ENCODE results near the gene TFRC.
"Not testable (repeated sequence)": the region's sequence is repeated elsewhere in the genome, so short reads cannot be mapped to it uniquely, and the experiment has no call there.

The TFRC gene

DNA sequence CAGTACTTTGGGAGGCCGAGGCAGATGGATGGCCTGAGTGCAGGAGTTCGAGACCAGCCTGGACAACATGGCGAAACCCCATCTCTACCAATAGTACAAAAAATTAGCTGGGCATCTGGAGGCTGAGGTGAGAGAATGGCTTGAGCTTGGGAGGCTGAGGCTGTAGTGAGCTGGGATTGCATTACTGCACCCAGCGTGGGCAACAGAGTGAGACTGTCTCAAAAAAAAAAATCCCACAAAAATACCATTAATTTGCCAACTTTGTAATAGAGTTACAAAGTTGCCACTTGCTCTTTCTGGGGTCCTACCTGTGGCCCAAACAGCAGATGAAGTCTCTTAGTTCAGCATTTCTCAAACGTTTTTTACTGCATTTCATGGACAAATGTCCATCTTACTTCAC is 6.0 kb upstream of the TFRC start:
- in situ Hi-C loops (cut with HindIII; ENCODE audit: low sequenced_read_pairs): no loop called here

DNA sequence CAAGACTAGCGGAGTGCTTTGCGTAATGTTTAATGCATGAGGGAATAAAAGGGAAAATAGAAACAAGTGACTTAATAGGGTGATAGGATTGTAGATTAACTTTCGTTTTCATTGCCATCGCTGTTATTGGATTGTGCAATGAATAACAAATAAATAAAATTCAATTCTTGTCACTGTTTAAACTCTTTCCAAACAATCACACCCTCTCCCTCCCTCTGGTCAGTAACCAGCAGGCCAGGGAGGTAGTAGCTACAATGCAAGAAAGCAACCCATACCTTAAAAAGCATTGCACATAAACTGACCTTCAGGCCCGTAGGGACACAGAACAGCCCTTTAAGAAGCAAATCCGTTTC is 705 bp upstream of the TFRC start:
- in situ Hi-C loops (cut with HindIII; ENCODE audit: low sequenced_read_pairs): loop anchor here (5.0 kb wide), 1 partner anchor 95 kb away; no protein-coding TSS in a partner anchor

DNA sequence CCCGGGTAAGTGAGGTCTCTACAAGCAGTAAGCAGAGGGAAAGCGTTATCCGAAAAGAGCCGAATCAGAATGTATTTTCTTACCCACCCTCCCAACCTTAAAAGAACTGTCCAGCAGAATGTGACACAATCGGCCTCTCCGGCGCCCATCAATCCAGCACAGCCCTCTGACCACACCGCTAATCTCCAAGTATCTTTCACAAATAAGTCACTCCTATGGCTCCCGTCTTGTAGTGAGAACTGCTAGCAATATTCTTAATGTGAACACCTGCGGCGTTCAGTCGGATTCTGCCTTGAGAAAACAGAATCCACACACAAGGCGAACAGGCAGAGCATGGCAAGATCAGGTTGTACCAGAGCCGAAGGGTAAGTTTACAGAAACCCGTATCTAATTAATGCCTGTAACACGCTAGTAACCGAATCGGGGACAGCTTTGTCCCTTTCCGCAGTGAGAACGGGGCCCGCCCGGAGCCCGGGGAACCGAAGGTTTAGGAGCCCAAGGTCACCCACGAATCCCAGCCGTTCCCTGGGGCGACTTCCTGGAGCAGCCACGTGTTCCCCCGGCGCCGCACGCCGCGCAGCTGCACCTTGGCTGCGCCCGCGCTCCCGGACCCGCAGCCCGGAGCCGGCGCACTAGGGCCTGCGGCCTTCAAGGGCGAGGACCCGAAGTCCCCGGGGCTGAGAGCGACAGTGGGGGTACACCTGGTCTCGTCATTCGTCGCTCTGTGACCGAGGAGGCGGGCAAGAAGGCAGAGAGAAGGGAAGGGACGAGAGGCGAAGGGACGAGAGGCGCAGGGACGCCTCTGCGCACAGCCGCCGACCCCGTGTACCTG is 672 bp downstream of the TFRC start:
- in situ Hi-C loops (cut with HindIII; ENCODE audit: low sequenced_read_pairs): loop anchor here (5.0 kb wide), 1 partner anchor 96 kb away; no protein-coding TSS in a partner anchor

DNA sequence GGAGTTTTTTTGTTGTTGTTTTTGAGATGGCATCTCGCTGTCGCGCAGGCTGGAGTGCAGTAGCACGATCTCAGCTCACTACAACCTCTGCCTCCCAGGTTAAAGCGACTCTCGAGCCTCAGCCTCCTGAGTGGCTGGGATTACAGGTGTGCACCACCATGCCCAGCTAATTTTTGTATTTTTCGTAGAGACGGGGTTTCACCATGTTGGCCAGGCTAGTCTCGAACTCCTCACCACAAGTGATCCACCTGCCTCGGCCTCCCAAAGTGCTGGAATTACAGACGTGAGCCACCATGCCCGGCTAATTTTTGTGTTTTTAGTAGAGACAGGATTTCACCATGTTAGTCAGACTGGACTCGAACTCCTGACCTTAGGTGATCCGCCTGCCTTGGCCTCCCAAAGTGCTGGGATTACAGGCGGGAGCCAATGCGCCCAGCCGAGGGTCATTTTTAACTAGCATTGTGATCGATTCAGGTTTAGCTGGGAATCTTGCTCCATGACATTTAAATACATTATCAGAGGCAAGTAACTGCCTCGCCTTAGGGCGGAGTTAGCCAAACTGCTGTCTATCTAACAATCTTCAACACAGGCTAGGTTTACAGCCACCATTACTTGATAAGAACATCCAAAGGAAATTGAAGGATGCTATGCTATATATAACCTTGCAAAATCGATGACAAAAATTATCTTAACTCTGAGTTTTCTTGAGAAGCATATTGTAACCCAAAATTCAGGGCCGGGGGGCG is 1.6 kb downstream of the TFRC start:
- in situ Hi-C loops (cut with HindIII; ENCODE audit: low sequenced_read_pairs): loop anchor here (5.0 kb wide), 1 partner anchor 97 kb away; no protein-coding TSS in a partner anchor

DNA sequence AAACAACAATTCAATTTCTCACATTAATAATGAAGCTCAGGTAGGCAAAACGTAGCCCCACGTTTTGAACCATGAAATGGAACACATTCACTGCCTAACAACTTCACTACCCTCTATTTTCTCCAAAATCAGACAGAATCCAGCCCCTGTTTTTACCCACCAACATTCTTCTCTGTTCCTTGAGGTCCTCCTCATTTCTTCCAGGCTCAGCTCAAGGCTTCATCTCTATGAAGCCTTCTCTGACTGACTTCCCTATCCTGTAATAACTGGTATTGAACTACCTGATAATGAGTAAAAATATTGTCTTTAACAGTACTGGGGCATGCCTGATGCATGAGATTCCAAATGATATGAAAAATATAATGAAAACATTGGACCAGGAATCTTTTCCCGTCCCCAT is 2.2 kb downstream of the TFRC start:
- in situ Hi-C loops (cut with HindIII; ENCODE audit: low sequenced_read_pairs): loop anchor here (5.0 kb wide), 1 partner anchor 98 kb away; no protein-coding TSS in a partner anchor

DNA sequence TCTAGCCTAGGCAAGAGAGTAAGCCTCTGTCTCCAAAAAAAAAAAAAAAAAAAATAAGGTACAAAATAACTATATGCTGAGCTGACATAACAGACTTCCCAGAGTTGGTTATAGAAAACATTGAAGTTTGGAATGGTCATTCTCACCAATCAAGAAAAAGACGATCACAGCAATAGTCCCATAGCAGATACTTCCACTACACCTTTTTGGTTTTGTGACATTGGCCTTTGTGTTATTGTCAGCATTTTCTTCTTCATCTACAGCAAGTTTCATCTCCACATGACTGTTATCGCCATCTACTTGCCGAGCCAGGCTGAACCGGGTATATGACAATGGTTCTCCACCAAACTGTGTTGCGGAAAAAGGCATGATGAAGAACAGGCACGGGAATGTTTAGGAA is 6.9 kb downstream of the TFRC start:
- in situ Hi-C loops (cut with HindIII; ENCODE audit: low sequenced_read_pairs): no loop called here

DNA sequence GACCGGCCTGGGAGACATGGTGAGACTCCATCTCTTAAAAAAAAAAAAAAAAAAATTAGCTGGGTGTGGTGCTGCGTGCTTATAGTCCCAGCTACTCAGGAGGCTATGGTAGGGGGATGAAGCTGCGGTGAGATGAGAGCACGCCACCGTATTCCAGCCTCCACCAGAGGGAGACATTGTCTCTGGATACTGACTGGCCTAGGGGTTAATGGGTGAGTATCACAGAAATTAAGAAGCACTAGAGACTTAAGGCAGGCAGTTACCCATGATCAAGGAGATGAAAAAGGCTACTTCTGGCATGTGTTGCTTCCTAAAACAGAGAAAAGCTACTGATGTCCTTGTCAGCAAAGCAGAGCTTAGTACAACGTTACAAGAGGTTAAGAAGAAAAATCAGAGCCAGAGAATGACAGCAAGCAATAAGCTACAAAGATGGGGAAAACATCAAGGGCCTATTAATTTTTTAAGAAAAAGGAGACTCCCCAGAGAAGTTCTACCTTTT is 8.6 kb downstream of the TFRC start:
- in situ Hi-C loops (cut with HindIII; ENCODE audit: low sequenced_read_pairs): no loop called here

DNA sequence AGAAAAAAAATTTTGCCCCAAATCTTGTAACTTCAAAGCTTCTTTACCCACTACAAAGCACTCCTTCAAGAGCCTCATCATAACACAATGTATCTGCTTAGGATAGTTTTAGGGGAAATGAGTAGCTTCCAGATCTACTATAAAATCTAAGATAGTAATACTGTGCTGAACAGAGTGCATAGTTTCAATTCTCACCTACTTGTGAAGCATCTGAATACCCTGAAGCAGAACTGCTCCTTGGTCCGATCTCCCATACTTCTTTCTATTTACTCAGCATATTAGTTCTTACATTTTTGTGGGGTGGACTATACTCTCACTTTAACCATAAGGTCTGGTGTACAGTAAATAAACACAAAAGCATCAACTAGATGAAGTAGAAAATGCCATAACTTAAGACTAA is 9.6 kb downstream of the TFRC start:
- in situ Hi-C loops (cut with HindIII; ENCODE audit: low sequenced_read_pairs): no loop called here

DNA sequence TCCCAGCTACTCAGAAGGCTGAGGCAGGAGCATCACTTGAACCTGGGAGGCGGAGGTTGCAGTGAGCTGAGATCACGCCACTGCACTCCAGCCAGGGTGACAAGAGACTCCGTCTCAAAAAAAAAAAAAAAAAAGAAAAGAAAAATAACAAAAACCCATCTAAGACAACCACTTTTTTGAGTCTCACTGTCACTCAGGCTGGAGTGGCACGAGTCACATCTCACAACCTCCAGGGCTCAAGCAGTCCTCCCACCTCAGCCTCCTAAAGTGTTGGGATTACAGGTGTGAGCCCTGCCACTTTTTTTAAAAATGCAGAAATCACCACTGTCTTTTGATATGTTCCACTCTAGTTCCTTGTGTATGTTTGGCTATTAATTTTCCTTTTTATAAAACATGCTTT is 13.1 kb downstream of the TFRC start:
- in situ Hi-C loops (cut with HindIII; ENCODE audit: low sequenced_read_pairs): not testable (repeated sequence)

DNA sequence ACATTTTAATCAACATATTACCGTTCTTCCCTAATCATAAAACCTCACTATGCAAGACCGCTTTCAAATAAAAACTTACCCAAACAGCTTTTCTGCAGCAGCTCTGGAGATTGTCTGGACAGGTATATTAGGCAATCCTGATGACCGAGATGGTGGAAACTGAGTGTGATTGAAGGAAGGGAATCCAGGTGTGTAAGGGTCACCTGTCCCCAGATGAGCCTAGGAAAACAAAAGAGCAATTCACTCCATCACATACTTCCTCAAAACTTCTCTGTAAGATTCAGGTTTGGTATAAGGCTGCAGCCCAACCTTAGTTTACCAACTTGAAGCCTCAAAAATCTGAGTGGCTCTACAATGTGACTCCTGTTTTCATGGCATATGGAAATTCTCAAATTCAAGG is 14.5 kb downstream of the TFRC start:
- in situ Hi-C loops (cut with HindIII; ENCODE audit: low sequenced_read_pairs): no loop called here

DNA sequence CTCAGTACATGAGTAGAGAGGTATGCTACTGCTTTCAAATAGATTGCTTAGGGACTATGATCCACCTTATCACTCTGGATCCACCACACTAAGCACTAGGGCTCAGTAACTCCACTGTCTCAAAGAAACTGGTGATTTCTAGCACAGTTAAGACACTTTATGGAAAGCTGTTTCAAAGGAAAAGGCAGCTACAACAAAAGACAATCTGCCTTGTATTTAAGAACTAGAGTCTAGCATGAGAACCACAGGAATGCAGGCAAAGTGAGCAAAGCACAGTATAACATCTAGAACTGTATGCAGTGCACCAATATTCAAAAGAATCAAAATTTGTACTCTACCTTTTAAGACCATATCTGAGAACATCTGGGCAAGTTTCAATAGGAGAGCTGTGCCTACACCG is 17.9 kb downstream of the TFRC start:
- in situ Hi-C loops (cut with HindIII; ENCODE audit: low sequenced_read_pairs): no loop called here

DNA sequence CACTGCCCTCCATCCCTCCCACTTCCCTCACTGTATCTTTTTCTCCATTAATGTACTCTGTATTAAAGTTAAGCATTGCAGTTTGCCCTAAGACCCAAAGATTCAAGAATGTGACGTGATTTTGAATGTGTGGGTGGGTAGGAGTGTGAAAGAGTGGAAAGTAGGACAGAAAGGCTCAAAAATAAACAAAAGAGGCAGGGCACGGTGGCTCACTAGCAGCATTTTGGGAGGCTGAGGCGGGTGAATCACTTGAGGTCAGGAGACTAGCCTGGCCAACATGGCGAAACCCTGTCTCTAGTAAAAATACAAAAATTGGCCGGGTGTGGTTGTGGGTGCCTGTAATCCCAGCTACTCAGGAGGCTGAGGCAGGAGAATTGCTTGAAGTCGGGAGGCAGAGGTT is 18.4 kb downstream of the TFRC start:
- in situ Hi-C loops (cut with HindIII; ENCODE audit: low sequenced_read_pairs): no loop called here

DNA sequence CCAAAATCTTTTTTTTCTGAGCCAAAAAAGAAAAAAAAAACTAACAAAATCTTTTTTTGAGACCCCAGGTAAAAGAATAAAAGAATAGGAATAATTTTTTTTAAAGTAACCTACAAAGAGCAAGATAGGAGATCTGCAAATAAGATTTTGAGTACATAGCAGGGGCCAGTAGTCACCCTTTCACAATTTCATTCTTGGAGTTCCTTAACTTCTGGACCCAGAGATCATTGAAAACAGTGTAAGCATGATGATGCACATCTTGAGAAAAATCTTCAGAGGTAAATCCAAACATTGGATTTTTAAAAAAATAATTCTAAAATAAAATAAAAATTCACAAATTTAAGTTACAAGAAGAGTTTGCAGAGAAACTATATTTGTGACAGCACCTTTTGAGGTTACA is 18.8 kb downstream of the TFRC start:
- in situ Hi-C loops (cut with HindIII; ENCODE audit: low sequenced_read_pairs): no loop called here

DNA sequence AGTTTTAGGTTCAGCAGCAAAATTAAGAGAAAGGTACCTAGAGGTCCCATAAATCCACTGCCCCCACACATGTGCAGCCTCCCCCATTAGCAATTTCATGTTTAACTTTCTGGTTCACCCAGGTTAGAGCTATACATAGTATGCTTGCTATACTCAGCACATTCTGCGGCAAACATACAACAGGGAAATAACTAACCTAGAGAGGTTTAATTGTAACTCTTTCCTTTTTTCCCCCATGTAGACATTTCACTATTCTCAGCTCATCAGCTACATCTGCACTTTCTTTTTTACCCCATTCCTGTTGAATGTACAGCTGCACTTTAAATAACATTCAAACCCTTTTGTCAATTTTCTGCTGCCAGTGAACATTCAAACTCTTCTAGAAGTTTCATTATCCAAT is 21.1 kb downstream of the TFRC start:
- in situ Hi-C loops (cut with HindIII; ENCODE audit: low sequenced_read_pairs): no loop called here

DNA sequence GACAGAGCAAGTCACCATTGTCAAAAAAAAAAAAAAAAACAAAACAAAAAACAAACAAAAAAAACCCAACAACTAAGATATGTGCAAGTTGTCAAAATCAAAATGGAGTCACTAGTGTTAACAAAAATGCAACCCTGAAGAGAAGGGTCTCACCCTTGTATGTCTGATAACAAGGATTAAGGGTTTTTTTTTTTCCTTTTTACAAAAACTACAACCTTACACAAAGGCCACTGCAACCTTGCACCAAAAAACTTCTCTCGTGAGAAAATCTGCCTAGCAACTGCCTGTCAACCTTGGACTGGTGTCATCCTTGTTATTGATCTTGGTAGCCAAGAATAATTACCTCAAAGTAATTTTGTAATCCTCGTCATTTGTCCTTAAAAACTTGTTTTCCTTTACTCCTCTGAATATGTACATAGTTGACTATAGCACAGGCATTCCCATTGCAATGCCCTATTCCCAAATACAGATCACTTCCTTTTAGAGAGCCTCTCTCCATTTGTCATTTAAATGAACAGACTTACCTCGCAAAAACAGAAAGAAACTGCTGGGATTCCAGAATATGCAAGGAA is 24.0 kb downstream of the TFRC start:
- in situ Hi-C loops (cut with HindIII; ENCODE audit: low sequenced_read_pairs): no loop called here

DNA sequence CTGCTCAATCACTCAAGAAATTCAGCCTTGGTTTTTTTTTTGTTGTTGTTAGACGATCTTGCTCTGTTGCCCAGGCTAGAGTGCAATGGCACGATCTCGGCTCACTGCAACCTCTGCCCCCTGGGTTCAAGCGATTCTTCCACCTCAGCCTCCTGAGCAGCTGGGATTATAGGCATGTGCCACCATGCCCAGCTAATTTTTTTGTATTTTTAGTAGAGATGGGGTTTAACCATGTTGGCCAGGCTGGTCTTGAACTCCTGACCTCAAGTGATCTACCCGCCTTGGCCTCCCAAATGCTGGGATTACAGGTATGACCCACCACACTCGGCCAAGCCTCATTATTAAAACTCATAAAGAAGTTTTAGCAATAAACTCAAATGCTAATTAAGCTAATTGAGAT is 25.5 kb downstream of the TFRC start:
- in situ Hi-C loops (cut with HindIII; ENCODE audit: low sequenced_read_pairs): not testable (repeated sequence)

DNA sequence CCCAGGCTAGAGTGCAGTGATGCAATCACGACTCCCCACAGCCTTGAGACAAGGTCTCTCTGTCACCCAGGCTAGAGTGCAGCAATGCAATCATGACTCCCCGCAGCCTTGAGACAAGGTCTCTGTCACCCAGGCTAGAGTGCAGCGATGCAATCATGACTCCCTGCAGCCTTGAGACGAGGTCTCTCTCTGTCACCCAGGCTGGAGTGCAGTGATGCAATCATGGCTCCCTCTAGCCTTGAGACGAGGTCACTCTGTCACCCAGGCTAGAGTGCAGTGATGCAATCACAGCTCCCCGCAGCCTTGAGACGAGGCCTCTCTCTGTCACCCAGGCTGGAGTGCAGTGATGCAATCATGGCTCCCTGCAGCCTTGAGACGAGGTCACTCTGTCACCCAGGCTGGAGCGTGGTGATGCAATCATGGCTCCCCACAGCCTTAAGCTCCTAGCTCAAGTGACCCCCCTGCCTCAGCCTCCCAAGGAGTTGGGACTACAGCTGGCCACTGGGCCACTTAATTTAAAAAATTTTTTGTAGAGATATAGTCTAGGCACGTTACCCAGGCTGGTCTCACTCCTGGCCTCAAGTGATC is 26.1 kb downstream of the TFRC start:
- in situ Hi-C loops (cut with HindIII; ENCODE audit: low sequenced_read_pairs): no loop called here

DNA sequence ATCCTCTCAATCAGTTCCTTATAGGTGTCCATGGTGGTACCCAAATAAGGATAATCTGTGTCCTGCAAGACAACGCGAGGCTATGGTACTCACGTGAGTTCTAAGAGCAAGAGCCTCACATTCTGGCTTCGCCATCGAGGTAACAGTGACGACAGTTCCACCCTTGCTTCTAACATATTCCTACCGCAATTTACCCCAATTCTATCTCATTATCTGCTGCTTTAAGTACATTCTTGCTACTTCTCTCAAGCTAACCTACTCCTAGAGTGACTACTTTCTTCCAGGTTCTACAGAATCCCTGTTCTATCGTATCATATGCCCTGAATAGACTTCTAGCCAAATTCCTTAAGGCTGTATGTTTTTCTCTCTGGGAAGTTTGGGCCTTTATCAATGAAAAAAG is 26.6 kb downstream of the TFRC start:
- in situ Hi-C loops (cut with HindIII; ENCODE audit: low sequenced_read_pairs): no loop called here

DNA sequence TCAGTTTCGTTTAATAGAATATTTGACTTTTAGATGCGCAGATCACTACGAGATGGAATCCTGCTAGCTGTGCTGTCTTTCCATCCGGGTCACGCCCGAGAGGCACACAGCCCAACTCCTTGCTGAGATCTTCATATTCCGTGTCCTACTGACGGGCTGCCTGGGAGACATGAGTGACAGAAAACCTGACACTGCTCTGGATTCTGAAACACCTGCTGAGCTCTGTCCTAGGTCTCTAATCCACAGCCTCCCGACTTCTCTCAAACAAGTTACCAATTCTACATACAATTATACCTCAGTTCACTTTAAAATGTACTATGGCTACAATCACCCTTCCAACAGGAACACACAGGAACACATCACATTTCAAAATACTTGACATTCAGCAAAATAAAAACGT is 27.2 kb downstream of the TFRC start:
- in situ Hi-C loops (cut with HindIII; ENCODE audit: low sequenced_read_pairs): no loop called here

DNA sequence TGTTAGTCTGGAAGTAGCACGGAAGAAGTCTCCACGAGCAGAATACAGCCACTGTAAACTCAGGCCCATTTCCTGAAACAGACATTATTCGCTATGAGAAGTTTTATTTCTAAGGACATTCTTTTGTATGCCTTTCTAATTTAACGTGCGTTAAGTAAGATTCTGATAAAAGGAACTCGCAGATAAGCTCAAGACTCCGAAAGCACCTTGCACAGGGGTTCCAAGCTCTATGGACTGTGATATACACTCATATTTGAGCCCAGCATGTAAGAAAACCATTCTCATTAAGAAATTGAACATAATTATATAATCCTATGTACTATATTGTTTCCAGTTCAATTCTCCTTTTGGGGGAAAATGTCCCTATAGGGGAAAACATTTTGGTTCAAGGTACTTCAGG is 28.4 kb downstream of the TFRC start:
- in situ Hi-C loops (cut with HindIII; ENCODE audit: low sequenced_read_pairs): no loop called here
